ENCODE data around the gene POLRMT.
"Not testable (repeated sequence)": the region's sequence is repeated elsewhere in the genome, so short reads cannot be mapped to it uniquely, and the experiment has no call there.

The POLRMT gene

DNA sequence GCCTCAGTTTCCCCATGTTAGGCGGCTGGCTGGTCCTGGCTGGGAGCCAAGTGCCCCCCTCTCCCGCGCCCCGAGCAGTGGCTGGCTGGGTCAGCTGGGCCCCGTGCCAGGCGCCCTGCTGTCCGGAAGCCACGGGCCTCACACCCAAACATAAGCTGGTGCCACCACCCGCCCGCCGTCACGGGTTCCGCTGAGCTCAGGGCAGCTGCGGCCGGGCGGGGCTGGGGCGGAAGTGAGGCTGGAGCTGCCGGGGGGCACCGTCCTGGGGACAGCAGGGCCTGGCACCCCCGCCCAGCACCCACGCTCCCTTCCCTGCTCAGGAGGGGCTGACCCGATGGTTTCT lies 24.4 kb downstream of the POLRMT start:
- no peak for DNase-seq

- DNase-seq = no peak
These were observed 25.0 kb downstream of the POLRMT start for GRCh38 chr19:608155-609003.

DNA sequence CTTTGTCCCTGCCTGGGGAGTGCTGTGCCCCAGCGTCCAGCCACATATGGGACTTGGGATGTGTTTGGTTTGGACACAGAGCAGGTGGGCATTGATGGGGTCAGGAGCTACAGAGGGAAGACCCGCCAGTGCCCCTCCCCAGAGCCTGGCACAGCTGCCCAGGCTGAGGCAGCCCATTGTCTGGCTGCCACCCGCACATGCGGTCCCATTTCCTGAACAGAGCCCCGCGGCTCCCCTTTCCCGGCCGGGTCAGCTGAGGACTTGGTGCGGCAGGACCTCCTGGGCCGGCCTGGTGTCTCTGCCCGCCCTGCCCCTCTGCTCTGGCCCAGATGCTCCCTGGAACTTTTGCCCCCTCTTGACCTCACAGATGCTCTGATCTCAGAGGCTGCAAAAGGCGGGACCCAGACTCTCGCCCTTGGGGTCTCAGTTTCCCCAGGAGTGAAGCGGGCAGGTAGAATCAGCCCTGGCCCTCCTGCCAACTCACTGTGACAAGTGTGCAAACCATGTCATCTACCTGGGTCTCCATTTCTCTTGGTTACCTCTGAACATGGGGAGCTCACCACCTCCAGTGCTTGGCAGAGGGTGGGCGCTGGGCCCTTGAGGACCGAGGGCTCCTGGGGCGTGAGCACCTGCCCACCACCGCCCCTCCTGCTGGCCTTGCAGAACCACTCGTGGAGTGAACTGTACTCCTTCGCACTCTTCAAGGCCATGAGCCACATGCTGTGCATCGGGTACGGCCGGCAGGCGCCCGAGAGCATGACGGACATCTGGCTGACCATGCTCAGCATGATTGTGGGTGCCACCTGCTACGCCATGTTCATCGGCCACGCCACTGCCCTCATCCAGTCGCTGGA lies 25.8 kb downstream of the POLRMT start:
- DNase-seq = no peak

DNA sequence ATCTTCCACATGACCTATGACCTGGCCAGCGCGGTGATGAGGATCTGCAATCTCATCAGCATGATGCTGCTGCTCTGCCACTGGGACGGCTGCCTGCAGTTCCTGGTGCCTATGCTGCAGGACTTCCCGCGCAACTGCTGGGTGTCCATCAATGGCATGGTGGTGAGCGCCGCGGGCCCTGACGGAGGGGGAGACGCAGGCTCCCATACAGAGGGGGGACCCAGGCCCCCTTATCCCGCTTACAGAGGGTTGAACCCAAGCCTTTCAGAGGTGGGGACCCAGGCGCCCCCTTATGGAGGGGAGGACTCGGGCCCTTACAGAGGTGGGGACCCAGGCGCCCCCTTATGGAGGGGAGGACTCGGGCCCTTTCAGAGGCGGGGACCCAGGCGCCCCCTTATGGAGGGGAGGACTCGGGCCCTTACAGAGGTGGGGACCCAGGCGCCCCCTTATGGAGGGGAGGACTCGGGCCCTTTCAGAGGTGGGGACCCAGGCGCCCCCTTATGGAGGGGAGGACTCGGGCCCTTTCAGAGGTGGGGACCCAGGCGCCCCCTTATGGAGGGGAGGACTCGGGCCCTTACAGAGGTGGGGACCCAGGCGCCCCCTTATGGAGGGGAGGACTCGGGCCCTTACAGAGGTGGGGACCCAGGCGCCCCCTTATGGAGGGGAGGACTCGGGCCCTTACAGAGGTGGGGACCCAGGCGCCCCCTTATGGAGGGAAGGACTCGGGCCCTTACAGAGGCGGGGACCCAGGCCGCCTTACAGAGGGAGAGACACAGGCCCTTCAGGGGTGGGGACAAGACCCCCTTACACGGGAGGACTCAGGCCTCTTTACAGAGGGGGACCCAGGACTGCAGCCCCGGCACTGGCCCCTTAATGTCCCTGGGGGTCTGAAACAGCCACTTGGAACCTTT lies 28.0 kb downstream of the POLRMT start:
- DNase-seq = not testable (repeated sequence)

GRCh38 chr19:604355-604754 lies 29.0 kb downstream of the POLRMT start:
- DNase-seq = no peak

DNA sequence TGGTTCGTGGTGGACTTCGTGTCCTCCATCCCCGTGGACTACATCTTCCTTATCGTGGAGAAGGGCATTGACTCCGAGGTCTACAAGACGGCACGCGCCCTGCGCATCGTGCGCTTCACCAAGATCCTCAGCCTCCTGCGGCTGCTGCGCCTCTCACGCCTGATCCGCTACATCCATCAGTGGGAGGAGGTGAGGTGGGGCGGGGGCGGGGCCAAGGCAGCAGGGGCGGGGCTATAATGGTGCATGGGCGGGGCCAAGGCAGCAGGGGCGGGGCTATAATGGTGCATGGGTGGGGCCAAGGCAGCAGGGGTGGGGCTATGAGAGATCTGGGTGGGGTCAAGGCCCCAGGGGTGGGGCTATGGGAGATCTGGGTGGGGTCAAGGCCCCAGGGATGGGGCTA lies 29.6 kb downstream of the POLRMT start:
- DNase-seq = not testable (repeated sequence)

DNA sequence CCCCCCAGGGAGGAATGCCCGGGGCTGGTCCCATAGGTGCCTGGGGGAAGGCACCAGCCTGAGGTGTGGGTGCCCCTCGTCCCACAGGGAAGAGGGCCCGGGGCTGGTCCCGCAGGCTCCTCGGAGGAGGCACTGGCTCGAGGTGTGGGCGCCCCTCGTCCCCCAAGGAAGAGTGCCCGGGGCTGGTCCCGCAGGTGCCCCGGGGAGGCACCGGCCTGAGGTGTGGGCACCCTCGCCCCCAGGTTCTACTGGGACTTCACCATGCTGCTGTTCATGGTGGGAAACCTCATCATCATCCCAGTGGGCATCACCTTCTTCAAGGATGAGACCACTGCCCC lies 30.1 kb downstream of the POLRMT start:
- not testable (repeated sequence) for DNase-seq

GRCh38 chr19:602391-603301 lies 30.7 kb downstream of the POLRMT start:
- DNase-seq = no peak

GRCh38 chr19:601790-602189 lies 31.5 kb downstream of the POLRMT start:
- DNase-seq = no peak

DNA sequence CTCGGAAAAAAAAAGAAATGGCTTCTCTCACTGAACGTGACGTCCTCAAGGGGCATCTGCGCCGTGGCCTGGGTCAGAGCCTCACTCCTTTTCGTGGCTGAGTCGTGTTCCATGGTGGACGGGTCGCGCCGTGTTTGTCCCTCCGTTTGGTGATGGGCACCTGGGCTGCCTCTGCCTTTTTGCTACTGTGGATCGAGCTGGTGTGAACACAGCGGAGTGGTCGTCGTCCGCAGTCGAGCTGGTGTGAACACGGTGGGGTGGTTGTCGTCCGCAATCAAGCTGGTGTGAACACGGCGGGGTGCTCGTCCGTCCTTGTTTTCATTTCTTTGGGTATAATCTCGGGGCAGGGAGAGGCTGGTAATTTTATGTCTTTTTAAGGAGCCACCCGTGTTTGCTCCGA lies 32.0 kb downstream of the POLRMT start:
- no peak for DNase-seq

GRCh38 chr19:597406-598315 lies 35.7 kb downstream of the POLRMT start:
- no peak for DNase-seq

DNA sequence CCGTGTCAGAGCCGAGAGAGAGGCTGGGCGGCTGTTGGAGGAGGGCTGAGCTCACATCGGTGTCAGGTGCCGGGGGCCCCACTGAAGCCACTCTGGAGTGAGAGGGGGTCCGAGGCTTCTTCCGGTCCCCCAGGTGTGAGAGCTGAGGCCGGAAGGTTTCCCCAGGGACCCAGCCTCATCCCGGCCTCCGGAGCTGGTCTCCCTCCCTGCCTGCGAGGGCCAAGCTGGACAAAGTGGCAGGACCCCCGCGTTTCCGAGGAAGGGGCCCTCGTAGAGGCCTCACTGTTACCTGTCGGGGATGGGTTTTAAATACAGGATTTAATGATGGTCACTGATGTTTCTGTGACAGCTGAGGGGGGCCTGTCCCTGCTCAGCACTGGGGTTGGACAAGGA lies 37.1 kb downstream of the POLRMT start:
- DNase-seq = no peak

DNA sequence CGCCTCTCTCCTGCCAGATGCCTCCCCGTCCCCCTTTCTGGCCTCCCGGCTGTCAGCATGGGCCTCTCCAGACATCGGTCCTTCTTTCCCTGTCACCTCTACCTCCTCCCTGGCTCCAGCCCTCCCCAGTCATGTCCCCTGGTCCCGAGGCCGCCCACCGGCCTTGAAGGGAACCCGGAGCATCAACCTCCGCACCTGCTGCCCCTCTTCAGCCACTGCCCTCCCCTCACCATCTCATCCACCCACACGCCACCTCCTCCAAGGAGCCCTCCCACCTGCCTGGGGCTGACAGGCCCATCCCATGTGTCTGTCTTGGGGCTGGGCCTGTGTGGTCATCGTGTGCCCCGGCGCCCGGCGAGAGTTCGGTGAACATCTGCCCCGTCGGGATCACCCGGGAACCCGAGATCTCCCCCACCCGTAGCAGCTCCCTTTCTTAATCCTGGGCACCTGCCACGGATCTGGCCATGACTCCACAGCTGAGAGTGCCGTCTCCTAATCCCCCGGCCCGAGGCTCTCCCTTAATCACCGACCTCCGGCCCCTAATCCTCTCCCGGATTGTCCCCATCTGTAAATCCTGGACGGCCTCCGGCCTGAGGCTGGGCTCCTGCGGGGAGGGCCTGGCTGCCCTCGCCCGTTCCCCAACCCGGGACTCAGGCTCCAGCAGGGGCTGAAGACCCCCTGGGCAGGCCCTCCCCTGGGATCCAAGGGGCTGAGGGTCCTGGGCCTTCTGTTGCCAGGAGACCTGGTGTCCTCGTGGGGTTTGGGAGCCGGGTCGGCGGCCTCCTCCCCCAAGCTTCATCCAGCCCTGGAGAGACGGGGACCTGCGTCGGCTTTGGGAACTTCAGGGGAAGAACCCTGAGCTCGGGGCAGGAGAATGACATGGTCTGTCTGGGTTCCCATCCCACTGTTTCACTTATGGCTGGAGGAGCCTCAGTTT lies 37.7 kb downstream of the POLRMT start:
- DNase-seq = no peak

DNA sequence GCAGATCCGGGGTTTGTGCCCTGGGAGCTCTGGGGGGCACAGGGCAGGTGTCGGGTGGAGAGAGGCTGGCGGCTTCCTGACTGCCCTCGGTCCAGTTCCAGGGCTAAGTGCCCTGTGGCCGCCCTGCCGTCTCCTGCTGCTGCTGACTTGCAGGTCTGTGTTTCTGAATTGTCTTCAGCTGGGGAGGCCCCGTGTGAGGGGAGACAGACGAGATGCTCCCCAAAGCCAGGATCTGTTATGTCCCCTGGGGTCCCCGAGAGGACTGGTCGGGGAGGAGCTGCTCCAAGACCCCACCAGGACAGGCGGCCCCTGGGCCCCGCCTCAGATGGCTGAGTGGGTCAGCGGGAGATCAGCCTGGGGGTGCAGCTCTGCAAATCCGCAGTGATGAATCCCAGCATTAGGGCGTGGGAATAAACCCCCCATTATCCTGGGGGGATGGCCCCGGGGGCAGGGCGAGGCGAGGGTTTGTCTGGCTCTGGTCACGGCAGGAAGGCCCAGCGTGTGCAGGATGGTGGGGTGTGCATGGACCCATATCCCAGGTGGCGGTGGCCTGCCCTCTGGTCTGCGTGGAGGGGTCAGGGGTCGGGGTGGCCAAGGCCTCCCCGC lies 39.0 kb downstream of the POLRMT start:
- no peak for DNase-seq

DNA sequence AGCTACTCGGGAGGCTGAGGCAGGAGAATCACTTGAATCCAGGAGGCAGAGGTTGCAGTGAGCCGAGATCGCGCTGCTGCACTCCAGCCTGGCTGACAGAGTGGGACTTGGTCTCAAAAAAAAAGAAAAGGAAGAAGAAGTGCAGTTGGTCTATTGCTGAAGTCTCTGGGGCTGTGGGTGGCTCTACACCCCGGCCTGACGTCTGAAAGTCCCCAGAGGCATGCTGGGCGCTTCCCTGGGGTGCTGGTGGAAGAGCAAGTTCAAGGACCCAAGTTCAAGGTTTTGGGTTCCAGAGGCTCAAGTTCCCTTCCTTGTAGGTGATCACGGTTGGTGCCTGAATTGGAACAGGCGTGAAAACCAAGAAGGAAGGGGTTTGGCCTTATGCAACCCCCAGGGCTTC lies 39.8 kb downstream of the POLRMT start:
- no peak for DNase-seq

DNA sequence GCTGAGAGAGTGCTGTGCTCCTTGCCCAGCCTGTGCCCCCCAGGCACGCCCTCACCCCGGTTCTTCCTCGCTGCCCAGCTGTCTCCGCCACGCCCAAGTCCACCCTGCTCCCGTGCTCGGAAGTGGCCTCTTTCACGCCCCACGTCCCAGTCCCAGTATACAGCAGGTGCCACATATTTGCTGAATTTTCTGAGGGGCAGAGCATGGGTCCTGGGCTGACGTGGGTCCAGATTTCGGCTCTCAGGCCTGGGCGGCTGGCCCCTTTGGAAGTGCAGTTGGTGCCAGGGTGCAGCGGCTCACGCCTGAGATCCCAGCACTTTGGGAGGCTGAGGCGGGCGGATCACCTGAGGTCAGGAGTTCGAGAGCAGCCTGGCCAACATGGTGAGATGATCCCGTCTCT lies 40.3 kb downstream of the POLRMT start:
- DNase-seq = no peak

DNA sequence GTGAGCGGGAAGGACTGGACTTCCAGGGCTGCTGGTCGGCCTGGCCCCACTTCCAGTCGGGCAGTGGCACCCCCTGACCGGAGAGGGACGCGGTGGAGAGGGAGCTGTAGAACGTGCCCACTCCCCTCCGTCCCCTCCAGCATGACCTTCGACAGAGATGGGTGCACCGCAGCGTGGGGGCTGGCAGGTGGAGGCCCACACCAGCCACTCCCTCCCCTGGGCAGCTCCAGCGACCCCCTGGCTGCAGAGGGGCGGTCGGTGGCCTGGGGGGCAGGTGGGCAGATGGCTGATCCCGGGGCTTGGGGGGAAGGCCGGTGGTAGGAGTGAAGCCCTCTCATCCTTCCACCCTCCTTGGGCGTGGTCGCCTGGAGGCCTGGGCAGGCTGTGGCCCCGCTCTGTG lies 41.2 kb downstream of the POLRMT start:
- DNase-seq = no peak

- no peak for DNase-seq
These were observed 42.0 kb downstream of the POLRMT start for GRCh38 chr19:591099-591958.

DNA sequence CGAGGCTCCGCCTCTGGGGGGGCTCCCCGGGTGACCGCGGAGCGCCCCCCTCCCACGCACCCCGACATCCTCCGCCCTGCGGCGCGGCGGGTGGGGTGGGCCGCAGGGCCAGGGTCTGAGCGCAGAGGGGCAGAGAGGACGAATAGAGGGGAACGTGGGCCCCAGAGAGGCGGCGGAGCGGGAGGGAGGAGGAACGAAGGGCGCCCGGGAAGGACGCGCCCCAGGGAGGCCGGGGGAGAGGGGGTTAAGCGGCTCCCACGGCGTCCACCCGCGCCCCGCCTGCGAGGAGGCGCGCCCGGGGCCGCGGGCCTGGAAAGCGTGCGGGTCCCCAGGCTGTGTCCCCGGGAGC lies 42.6 kb downstream of the POLRMT start:
- DNase-seq = no peak
